Measurements from ENCODE around the gene GCGR. TPM values are rescaled to one million over a fixed set of nuclear protein-coding genes. Genes with fewer than 3 reads are reported as not detected.
A peak's percentile ranks its signal among the peaks of the same experiment; 100 is the strongest.

Gene GCGR
- total and polyA plus RNA-seq, 2 of the 13 experiments (the other 11 are each of a cell fraction or from before 2014, with no cell fraction given) = 0.04 to 0.13 TPM

DNA sequence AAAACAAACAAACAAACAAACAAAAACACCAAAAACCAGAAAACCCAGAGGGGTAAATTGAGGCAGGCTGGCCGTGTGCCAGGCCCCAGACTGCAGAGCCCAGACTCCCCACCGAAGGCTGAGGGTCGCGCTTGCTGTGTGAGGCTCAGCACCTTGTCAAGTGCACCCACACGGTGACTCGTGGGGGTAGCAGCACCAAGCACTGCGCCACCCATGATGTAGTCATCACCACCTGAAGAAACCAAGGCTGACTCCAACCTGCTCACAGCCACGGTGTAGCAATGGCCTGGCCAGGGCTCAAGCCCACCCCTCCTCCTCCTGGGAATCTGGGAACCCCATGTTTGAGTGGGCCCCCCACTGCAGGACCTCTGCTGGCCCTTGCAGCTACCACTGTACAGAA, 17.2 kb downstream of the GCGR start (continued):
- no peak for TF ChIP-seq ZNF546 (CRISPR knock-in tag; conservative IDR thresholded peaks at IDR 0.05)
- no peak for TF ChIP-seq ZNF232 (CRISPR knock-in tag; IDR thresholded peaks at IDR 0.05; ENCODE audit: borderline replicate concordance)
- no peak for TF ChIP-seq PAX8 (CRISPR knock-in tag; IDR thresholded peaks at IDR 0.05; ENCODE audit: borderline replicate concordance)
- TF ChIP-seq, protein P1, sequence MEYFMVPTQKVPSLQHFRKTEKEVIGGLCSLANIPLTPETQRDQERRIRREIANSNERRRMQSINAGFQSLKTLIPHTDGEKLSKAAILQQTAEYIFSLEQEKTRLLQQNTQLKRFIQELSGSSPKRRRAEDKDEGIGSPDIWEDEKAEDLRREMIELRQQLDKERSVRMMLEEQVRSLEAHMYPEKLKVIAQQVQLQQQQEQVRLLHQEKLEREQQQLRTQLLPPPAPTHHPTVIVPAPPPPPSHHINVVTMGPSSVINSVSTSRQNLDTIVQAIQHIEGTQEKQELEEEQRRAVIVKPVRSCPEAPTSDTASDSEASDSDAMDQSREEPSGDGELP (IDR thresholded peaks at IDR 0.05; ENCODE audit: borderline replicate concordance, low read depth) = no peak
- TF ChIP-seq, protein P2, sequence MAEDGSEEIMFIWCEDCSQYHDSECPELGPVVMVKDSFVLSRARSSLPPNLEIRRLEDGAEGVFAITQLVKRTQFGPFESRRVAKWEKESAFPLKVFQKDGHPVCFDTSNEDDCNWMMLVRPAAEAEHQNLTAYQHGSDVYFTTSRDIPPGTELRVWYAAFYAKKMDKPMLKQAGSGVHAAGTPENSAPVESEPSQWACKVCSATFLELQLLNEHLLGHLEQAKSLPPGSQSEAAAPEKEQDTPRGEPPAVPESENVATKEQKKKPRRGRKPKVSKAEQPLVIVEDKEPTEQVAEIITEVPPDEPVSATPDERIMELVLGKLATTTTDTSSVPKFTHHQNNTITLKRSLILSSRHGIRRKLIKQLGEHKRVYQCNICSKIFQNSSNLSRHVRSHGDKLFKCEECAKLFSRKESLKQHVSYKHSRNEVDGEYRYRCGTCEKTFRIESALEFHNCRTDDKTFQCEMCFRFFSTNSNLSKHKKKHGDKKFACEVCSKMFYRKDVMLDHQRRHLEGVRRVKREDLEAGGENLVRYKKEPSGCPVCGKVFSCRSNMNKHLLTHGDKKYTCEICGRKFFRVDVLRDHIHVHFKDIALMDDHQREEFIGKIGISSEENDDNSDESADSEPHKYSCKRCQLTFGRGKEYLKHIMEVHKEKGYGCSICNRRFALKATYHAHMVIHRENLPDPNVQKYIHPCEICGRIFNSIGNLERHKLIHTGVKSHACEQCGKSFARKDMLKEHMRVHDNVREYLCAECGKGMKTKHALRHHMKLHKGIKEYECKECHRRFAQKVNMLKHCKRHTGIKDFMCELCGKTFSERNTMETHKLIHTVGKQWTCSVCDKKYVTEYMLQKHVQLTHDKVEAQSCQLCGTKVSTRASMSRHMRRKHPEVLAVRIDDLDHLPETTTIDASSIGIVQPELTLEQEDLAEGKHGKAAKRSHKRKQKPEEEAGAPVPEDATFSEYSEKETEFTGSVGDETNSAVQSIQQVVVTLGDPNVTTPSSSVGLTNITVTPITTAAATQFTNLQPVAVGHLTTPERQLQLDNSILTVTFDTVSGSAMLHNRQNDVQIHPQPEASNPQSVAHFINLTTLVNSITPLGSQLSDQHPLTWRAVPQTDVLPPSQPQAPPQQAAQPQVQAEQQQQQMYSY (CRISPR knock-in tag; IDR thresholded peaks at IDR 0.05) = no peak

DNA sequence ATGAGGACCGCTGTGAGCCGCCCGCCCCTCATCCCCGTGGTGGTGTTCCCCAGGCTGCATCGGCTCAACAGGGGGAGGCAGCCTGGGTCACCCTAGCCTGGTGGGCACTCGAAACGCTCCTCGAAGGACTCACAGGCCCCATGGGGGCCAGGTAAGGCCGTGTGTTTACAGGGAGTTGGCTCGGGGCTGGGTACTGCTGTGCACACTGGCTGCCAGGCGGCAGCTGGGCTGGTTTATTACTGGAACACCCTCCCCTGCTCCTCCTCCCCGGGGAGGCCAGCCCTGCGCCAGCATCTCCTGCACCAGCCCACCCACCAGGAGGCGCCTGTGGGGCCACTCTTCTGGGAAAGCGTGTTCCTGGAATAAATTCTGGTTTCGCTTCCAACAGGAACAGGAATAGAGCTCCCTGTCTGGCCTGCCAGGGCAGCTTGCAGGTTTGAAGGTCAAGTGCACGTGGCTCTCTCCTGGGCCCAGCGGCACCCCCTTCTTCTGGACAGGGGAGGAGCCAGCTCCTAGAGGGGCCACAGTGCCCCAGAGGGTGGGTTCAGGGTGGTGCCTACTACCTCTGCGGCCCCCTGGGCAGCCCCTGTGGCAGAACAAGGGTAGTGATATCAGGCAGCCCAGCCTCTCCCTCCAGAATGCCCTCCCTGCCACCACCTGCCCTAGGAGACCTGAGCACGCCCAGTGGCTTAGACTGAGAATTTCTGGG, 17.8 kb downstream of the GCGR start:
- Histone ChIP-seq H3K4me3 (replicated peaks in 1 of 3; ENCODE audit: insufficient read depth in 1 of 3, low read depth in 2 of 3, low read length in 3 of 3) (peak overlapping the region in 1 of 3 experiments; percentile 40; a peak in 1 of 6 replicates), H3K4me1 (ENCODE audit: insufficient read depth, low read length) (peaks cover 37% of the 10 kb centered on the region), H3K36me3 (replicated peaks in 1 of 2; ENCODE audit: control insufficient read depth in 1 of 2, insufficient read depth in 2 of 2, low read length in 2 of 2) (peaks cover 2 to 6% of the 10 kb centered on the region in 2 experiments; a peak in 2 of 5 replicates), H3K27me3 (ENCODE audit: control insufficient read depth in 1 of 2, insufficient read depth in 2 of 2, low read length in 2 of 2) (no peaks in the 10 kb centered on the region; a peak in 2 of 5 replicates), H3K9ac (ENCODE audit: insufficient read depth, low read depth, low read length) (no peak overlapping the region; the same call in 1 of the 2 replicates), H3K4me2 (ENCODE audit: low read depth, low read length) (peak overlapping the region; percentile 43), H4K20me1 (ENCODE audit: insufficient read depth, low read length) (no peaks in the 10 kb centered on the region; the same call in 1 of the 2 replicates), H2AFZ (ENCODE audit: low read length) (no peak overlapping the region), H3K27ac (ENCODE audit: extremely low read length, insufficient read depth, low read length) (peak overlapping the region; percentile 53), H3K9me3 (ENCODE audit: low read length) (no peaks in the 10 kb centered on the region), H3K79me2 (ENCODE audit: insufficient read depth, low read length) (no peaks in the 10 kb centered on the region)
- 27% methylated on average over 3 of the region's 20 CpGs for WGBS (ENCODE audit: low lambda C conversion rate)
- in situ Hi-C loops (cut with HindIII; ENCODE audit: extremely low pct_ligation_motif_present, low pct_unique_long_range_greater_than_20kb) (no loop called here), intact Hi-C loops (cut with micrococcal nuclease; ENCODE audit: unreplicated experiment) (loop anchor here (5.0 kb wide), 1 partner anchor 41 kb away; the partner anchor contains the start of gene P4HB)
- FAIRE-seq = peak; percentile 88
- ATAC-seq = peak; percentile 84
- ChIA-PET POLR2A (interaction anchor here (0.6 to 2.1 kb wide), 24 partner anchors 11 to 285 kb away, joined by 3 to 52 read pairs (median 5); partner anchors contain the start of genes ALYREF, ANAPC11, ARL16 and DCXR), CTCF (ENCODE audit: low intra/inter-chr PET ratio, low total read pairs) (interaction anchor here (1.2 to 2.5 kb wide), 3 partner anchors 11 to 88 kb away, joined by 3 to 8 read pairs (median 3); partner anchors contain the start of gene MCRIP1)
- DNase-seq (ENCODE audit: low spot score) = peak; percentile 84
- no TSS peak for BruUV-seq (replicated peaks)
- TF ChIP-seq ZNF749 (CRISPR knock-in tag; IDR thresholded peaks at IDR 0.05; ENCODE audit: borderline replicate concordance) (no peak), ZNF800 (CRISPR knock-in tag; IDR thresholded peaks at IDR 0.05) (peak; percentile 69; the same call in 1 of the 2 replicates), ZNF569 (CRISPR knock-in tag; IDR thresholded peaks at IDR 0.05; ENCODE audit: borderline replicate concordance) (no peak), MYNN (CRISPR knock-in tag; IDR thresholded peaks at IDR 0.05; ENCODE audit: low read depth) (no peak), STAT5B (CRISPR knock-in tag; IDR thresholded peaks at IDR 0.05) (no peak), ATF7-NPFF (CRISPR knock-in tag; IDR thresholded peaks at IDR 0.05; ENCODE audit: low read depth) (no peak)
- TF ChIP-seq, protein P3, sequence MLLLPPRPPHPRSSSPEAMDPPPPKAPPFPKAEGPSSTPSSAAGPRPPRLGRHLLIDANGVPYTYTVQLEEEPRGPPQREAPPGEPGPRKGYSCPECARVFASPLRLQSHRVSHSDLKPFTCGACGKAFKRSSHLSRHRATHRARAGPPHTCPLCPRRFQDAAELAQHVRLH (CRISPR knock-in tag; IDR thresholded peaks at IDR 0.05; ENCODE audit: borderline replicate concordance, low read depth) = peak; percentile 64; the same call in 1 of the 2 replicates
- TF ChIP-seq, protein P4, sequence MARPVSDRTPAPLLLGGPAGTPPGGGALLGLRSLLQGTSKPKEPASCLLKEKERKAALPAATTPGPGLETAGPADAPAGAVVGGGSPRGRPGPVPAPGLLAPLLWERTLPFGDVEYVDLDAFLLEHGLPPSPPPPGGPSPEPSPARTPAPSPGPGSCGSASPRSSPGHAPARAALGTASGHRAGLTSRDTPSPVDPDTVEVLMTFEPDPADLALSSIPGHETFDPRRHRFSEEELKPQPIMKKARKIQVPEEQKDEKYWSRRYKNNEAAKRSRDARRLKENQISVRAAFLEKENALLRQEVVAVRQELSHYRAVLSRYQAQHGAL (CRISPR knock-in tag; IDR thresholded peaks at IDR 0.05; ENCODE audit: not compliant biosample characterization) = peak; percentile 46

Measured in HepG2 (cell line).